K562 (cell line): ENCODE measurements around the gene GRM2. TPM values are rescaled to one million over a fixed set of nuclear protein-coding genes. Genes with fewer than 3 reads are reported as not detected.

Experiments used
- ATAC-seq: fragments of 200-7000 bp; cut with Tn5 transposase; 3 replicates; pipeline ENCODE4 v1.9.1; 2020; ENCODE audit warnings: moderate library complexity
- BruUV-seq: library from RNA; stranded (reverse); fragments of 400-500 nt; replicated peaks from 2 replicates; lab custom pipeline; 2021; lab: Mats Ljungman, UMichigan
- CTCF ChIA-PET: fragments of 300-600 bp; formaldehyde crosslinking; extraction: SDS; loops from one replicate; lab custom pipeline; 2021; ENCODE audit warnings: low intra/inter-chr PET ratio; lab: Yijun Ruan, JAX
- POLR2A ChIA-PET: fragments of 300-600, 350-650 bp; sonication (Branson Sonifier 250); formaldehyde crosslinking; extraction: SDS; loops from one replicate; lab custom pipeline; 2021; ENCODE audit warnings: antibody characterized with exemption, inconsistent platforms; lab: Yijun Ruan, JAX
- DNase-seq, 4 experiments: peaks; one replicate each; pipeline versions ENCODE4 v3.0.0 to v3.0.0-alpha.2; 2011 to 2018; ENCODE audit warnings: low spot score in 3 of 4, mixed read lengths in 3 of 4; ENCODE audit errors: extremely low read depth in 1 of 4
- FAIRE-seq: peaks from 2 replicates; lab custom pipeline; 2011; peaks lifted over from hg19 to GRCh38; lab: Jason Lieb, UNC
- H2AFZ ChIP-seq: 2 replicates; pipeline ENCODE4 v1.6.0; 2011; ENCODE audit warnings: low read depth, low read length, control low read depth, inconsistent platforms
- H3K27ac ChIP-seq: fragments of 200-600 bp; 3 replicates; pipeline ENCODE4 v1.8.0; 2011; ENCODE audit warnings: low read depth, mild to moderate bottlenecking, control low read depth, inconsistent platforms, low read length, moderate library complexity, mixed read lengths; ENCODE audit errors: extremely low read depth
- H3K27me3 ChIP-seq, 2 experiments: fragments of 300-600 bp in 1 of 2; 2 replicates in 1 of 2; 3 replicates in 1 of 2; pipeline versions ENCODE4 v1.6.0 to v1.8.0; 2011; ENCODE audit warnings: inconsistent platforms in 2 of 2, low read length in 2 of 2, mild to moderate bottlenecking in 1 of 2, mixed read lengths in 1 of 2, moderate library complexity in 1 of 2; ENCODE audit not compliant: control insufficient read depth in 2 of 2, insufficient read depth in 2 of 2
- H3K36me3 ChIP-seq: fragments of 300-600 bp; 3 replicates; pipeline ENCODE4 v1.8.0; 2011; ENCODE audit warnings: mild to moderate bottlenecking, low read length, inconsistent platforms; ENCODE audit not compliant: control insufficient read depth, insufficient read depth
- H3K4me1 ChIP-seq, 2 experiments: fragments of 200-600 bp in 1 of 2; replicated peaks in 1 of 2; 2 replicates in 1 of 2; 3 replicates in 1 of 2; pipeline versions ENCODE4 v1.5.1 to v1.8.0; 2011; ENCODE audit warnings: inconsistent platforms in 2 of 2, low read length in 2 of 2, mild to moderate bottlenecking in 1 of 2, mixed read lengths in 1 of 2, moderate library complexity in 1 of 2; ENCODE audit not compliant: control insufficient read depth in 2 of 2, insufficient read depth in 2 of 2
- H3K4me2 ChIP-seq: 2 replicates; pipeline ENCODE4 v1.6.1; 2011; ENCODE audit warnings: low read length, control low read depth, inconsistent platforms, mixed read lengths; ENCODE audit not compliant: insufficient read depth
- H3K4me3 ChIP-seq: fragments of 200-600 bp; sonication (generic), shearing (Covaris generic); 2 replicates; pipeline ENCODE4 v1.5.1; 2016; ENCODE audit warnings: control low read depth, inconsistent platforms
- H3K79me2 ChIP-seq: fragments of 200-600 bp; 3 replicates; pipeline ENCODE4 v1.8.0; 2011; ENCODE audit warnings: low read length, inconsistent platforms; ENCODE audit not compliant: control insufficient read depth, insufficient read depth
- H3K9ac ChIP-seq, 2 experiments: 2 replicates each; pipeline versions ENCODE4 v1.6.0 to v1.6.1; 2011; ENCODE audit warnings: low read depth in 2 of 2, low read length in 2 of 2, control low read depth in 1 of 2, inconsistent platforms in 1 of 2, mild to moderate bottlenecking in 1 of 2, mixed read lengths in 1 of 2; ENCODE audit not compliant: insufficient read depth in 1 of 2
- H3K9me1 ChIP-seq: one replicate; pipeline ENCODE4 v1.6.0; 2011; ENCODE audit warnings: inconsistent platforms, mild to moderate bottlenecking, low read length, moderate library complexity; ENCODE audit not compliant: control insufficient read depth, insufficient read depth
- H3K9me3 ChIP-seq: replicated peaks from 2 replicates; pipeline ENCODE4 v1.5.1; 2011; ENCODE audit warnings: low read depth, low read length, inconsistent platforms; ENCODE audit not compliant: control insufficient read depth, insufficient read depth
- H4K20me1 ChIP-seq: replicated peaks from 2 replicates; pipeline ENCODE4 v1.6.1; 2011; ENCODE audit warnings: low read length, inconsistent platforms, mixed read lengths; ENCODE audit not compliant: control insufficient read depth, insufficient read depth
- ATF3 ChIP-seq, 2 experiments: fragments of 450-650 bp in 1 of 2; sonication (generic) in 1 of 2; formaldehyde crosslinking in 1 of 2; IDR thresholded peaks in 1 of 2; conservative IDR thresholded peaks in 1 of 2; 2 replicates each; pipeline versions ENCODE4 v1.6.1 to v1.8.1; 2016 to 2023; ENCODE audit warnings: mild to moderate bottlenecking in 2 of 2, moderate library complexity in 2 of 2, inconsistent platforms in 1 of 2, missing genetic modification reagents in 1 of 2
- BDP1 ChIP-seq: IDR thresholded peaks from 3 replicates; pipeline ENCODE4 v1.6.1; 2011; ENCODE audit not compliant: insufficient read length, insufficient read depth
- CBX5 ChIP-seq: IDR thresholded peaks from 2 replicates; pipeline ENCODE4 v1.6.1; 2014; ENCODE audit warnings: low read depth, borderline replicate concordance
- EWSR1 ChIP-seq: fragments of 450-650 bp; IDR thresholded peaks from 2 replicates; pipeline ENCODE4 v1.6.1; 2018; ENCODE audit warnings: borderline replicate concordance, mild to moderate bottlenecking, low read depth, moderate library complexity; ENCODE audit not compliant: partially characterized antibody
- PTBP1 ChIP-seq: fragments of 200-400 bp; formaldehyde crosslinking; IDR thresholded peaks from 2 replicates; pipeline ENCODE4 v1.6.1; 2017; ENCODE audit warnings: low read depth, low read length
- SOX6 ChIP-seq: fragments of 450-650 bp; IDR thresholded peaks from 2 replicates; pipeline ENCODE4 v1.6.1; 2014; ENCODE audit warnings: mild to moderate bottlenecking
- SREBF1 ChIP-seq: fragments of 150-350 bp; IDR thresholded peaks from 2 replicates; pipeline ENCODE4 v1.6.1; 2014; ENCODE audit warnings: antibody characterized with exemption, low read depth, low read length, borderline replicate concordance
- XRCC5 ChIP-seq: fragments of 200-400 bp; formaldehyde crosslinking; IDR thresholded peaks from 2 replicates; pipeline ENCODE4 v1.6.1; 2017; ENCODE audit warnings: low read depth, mild to moderate bottlenecking, low read length
- ZNF174 ChIP-seq: fragments of 250-450 bp; sonication (Bioruptor Pico); IDR thresholded peaks from 2 replicates; pipeline ENCODE4 v1.4.0; 2020; ENCODE audit warnings: mild to moderate bottlenecking
- ZNF583 ChIP-seq: fragments of 250-450 bp; sonication (Bioruptor Pico); IDR thresholded peaks from 2 replicates; pipeline ENCODE4 v1.4.0; 2020
- ZNF655 ChIP-seq: fragments of 250-450 bp; sonication (Bioruptor Pico); IDR thresholded peaks from 2 replicates; pipeline ENCODE4 v1.5.0; 2021
- WGBS: fragments of 100-300 bp; shearing (Covaris generic); methylation state at CpG from one replicate; pipeline ENCODE4 v1.1.6; 2016; ENCODE audit warnings: low coverage, mixed read lengths; ENCODE audit not compliant: insufficient coverage; ENCODE audit errors: missing lambda C conversion rate; 5-methylcytosine and 5-hydroxymethylcytosine counted together
- in situ Hi-C: fragments of 300-500 bp; cut with MboI; formaldehyde crosslinking; loops from 4 replicates; pipeline ENCODE4 v1.15.0; 2018; ENCODE audit warnings: inconsistent platforms, mixed read lengths
- intact Hi-C: fragments of 100-400 bp; cut with micrococcal nuclease; formaldehyde crosslinking; loops from 2 replicates; pipeline ENCODE4 v1.14.2; 2022
- polyA plus RNA-seq, 8 experiments: library from polyadenylated mRNA; depleted of rRNA in 4 of 8; stranded (reverse) in 5 of 8; unstranded in 3 of 8; fragments of >200 nt; fragmentation: Nextera tagmentation in 2 of 8; fragmentation: Illumina TruSeq in 1 of 8; extraction: Ambion mirVana in 2 of 8; extraction: Trizol in 1 of 8; gene quantifications; 2 replicates each; pipeline versions ENCODE4 v1.2.1 to v1.2.3, GENCODE V29; 2011 to 2014; ENCODE audit warnings: inconsistent platforms in 1 of 8, missing spikeins in 1 of 8
- total RNA-seq, 7 experiments: library from RNA; depleted of rRNA in 6 of 7; stranded (reverse); fragments of >200 nt in 6 of 7; fragmentation: Illumina TruSeq in 2 of 7; extraction: Trizol in 2 of 7; gene quantifications; 2 replicates each; pipeline versions ENCODE4 v1.2.1 to v1.2.3, GENCODE V29; 2011 to 2021; ENCODE audit warnings: low replicate concordance in 1 of 7
- TF ChIP-seq, protein P1 (sequence below): fragments of 250-450 bp; sonication (Bioruptor Pico); IDR thresholded peaks from 2 replicates; pipeline ENCODE4 v1.8.0; 2021; ENCODE audit warnings: moderate library complexity, mild to moderate bottlenecking, inconsistent platforms

GRM2 gene
- total and polyA plus RNA-seq, 9 of the 15 experiments (the other 6 are each of a cell fraction or from before 2014, with no cell fraction given), result not detected

DNA sequence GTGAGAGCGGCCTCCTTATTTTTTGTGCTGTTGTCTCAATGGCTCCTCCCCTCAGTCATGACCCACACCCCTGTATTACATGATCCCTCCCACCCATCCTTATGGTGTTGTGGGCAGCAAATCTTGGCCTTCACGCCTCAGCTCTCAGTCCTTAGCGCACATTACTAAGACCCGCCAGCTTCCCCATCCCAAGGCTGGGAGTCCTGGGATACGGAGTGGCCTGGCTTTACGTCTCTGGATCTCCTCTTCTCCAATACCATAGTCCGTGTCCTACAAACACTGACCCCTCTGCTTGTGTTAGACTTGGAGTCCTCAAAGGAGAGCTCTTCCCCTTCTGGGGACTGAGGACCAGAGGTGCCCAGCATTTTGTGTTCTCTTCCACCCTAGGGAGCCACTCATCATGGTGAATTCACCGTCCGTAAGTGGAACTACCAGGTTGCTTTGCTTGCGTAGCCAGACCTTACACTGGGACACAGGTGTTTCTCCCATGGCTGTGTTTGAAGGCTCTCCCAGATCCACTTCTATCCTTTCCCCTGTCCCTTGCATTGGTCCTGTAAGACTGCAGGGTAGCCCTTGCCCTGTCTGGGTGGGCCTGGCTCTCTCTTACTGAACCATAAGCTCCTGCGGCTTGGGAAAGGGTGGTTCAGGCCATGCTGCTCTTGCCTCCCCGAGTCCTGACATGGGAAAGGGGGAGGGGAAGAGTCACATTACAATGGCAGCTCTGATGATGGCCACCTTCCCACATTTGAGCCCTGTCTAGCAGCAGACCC, 13.6 kb downstream of the GRM2 start:
- FAIRE-seq, result no peak
- BruUV-seq, result no TSS peak
- in situ Hi-C loops, result no loop called here

More for the DNA sequence above, 13.6 kb downstream of the GRM2 start:
- H3K9me3 ChIP-seq, result no peaks in the 10 kb centered on the region
- TF ChIP-seq XRCC5 (no peak), EWSR1 (no peak), ZNF174 (no peak), BDP1 (no peak), ZNF583 (no peak), SREBF1 (no peak), PTBP1 (no peak), ATF3 (IDR thresholded peaks at IDR 0.05) (no peak), ATF3 (CRISPR knock-in tag; conservative IDR thresholded peaks at IDR 0.05) (no peak), SOX6 (no peak), CBX5 (no peak), ZNF655 (CRISPR knock-in tag) (no peak)
- TF ChIP-seq, protein P1, sequence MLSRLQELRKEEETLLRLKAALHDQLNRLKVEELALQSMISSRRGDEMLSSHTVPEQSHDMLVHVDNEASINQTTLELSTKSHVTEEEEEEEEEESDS (CRISPR knock-in tag), result no peak
- intact Hi-C loops, result no loop called here
- peak; percentile 27; the same call in 2 of the 3 replicates for ATAC-seq
- ChIA-PET POLR2A (no interaction called here), CTCF (interaction anchor here (0.6 kb wide), 1 partner anchor 137 kb away, joined by 3 read pairs; no protein-coding TSS in a partner anchor)
- H3K4me2 ChIP-seq, result no peak overlapping the region
- H3K27ac ChIP-seq, result no peak overlapping the region
- peak in 1 of 4 experiments; percentile 3 for DNase-seq
- no peaks in the 10 kb centered on the region for H3K36me3 ChIP-seq
- 40% methylated on average over 6 of the region's 12 CpGs for WGBS
- no peaks in the 10 kb centered on the region for H4K20me1 ChIP-seq
- H2AFZ ChIP-seq, result peak overlapping the region; percentile 32; the same call in 1 of the 2 replicates
- H3K4me3 ChIP-seq, result no peak overlapping the region
- peaks cover 0 to 24% of the 10 kb centered on the region in 2 experiments; a peak in 3 of 5 replicates for H3K27me3 ChIP-seq
- H3K4me1 ChIP-seq, result no peaks in the 10 kb centered on the region; a peak in 1 of 5 replicates
- H3K9ac ChIP-seq, result no peak overlapping the region
- H3K9me1 ChIP-seq, result no peaks in the 10 kb centered on the region
- H3K79me2 ChIP-seq, result no peaks in the 10 kb centered on the region
